Measurements from ENCODE around the gene NAV3. TPM values are rescaled to one million over a fixed set of nuclear protein-coding genes. Genes with fewer than 3 reads are reported as not detected.
"Not testable (repeated sequence)": the region's sequence is repeated elsewhere in the genome, so short reads cannot be mapped to it uniquely, and the experiment has no call there.

Gene NAV3
- total and polyA plus RNA-seq, 12 donors = 5.0 to 53.4 (median 25.9) TPM

DNA sequence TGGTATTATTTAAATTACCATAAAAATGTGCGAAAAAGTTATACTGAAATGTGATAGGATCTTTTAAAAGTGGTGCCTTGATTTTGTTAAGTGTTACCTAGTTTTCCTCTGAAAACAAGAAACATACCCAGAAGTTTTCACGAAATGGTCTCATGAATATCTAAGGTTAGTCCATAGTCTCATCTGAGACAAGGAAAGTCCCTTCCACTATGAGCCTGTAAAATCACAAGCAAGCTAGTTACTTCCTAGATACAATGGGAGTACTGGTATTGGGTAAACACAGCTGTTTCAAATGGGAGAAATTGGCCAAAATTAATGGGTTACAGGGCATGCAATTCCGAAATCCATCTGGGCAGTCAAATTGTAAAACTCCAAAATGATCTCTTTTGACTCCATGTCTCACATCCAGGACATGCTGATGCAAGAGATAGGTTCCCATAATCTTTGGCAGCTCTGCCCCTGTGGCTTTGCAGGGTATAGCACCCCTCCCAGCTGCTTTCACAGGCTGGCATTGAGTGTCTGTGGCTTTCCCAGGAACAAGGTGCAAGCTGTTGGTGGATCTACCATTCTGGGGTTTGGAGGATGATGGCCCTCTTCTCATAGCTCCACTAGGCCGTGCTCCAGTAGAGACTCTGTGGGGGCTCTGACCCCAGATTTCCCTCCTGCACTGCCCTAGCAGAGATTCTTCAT, 271.4 kb downstream of the NAV3 start:
- no peaks in the 10 kb centered on the region for H3K36me3 ChIP-seq (replicated peaks in 1 of 2)
- no peaks in the 10 kb centered on the region for H3K9me3 ChIP-seq (replicated peaks in 1 of 3)
- DNase-seq = peak in 1 of 7 donors; percentile 51
- intact Hi-C loops (cut with DNase I) = no loop called here
- H3K27ac ChIP-seq = no peak overlapping the region
- WGBS, 4 donors = 70 to 93% (median 86%) methylated on average over 3 to 4 of the region's 4 CpGs
- peaks cover 0 to 12% of the 10 kb centered on the region in 2 donors for H3K4me1 ChIP-seq (replicated peaks in 1 of 2)
- no peak overlapping the region for H3K4me3 ChIP-seq
- TF ChIP-seq, protein P1, sequence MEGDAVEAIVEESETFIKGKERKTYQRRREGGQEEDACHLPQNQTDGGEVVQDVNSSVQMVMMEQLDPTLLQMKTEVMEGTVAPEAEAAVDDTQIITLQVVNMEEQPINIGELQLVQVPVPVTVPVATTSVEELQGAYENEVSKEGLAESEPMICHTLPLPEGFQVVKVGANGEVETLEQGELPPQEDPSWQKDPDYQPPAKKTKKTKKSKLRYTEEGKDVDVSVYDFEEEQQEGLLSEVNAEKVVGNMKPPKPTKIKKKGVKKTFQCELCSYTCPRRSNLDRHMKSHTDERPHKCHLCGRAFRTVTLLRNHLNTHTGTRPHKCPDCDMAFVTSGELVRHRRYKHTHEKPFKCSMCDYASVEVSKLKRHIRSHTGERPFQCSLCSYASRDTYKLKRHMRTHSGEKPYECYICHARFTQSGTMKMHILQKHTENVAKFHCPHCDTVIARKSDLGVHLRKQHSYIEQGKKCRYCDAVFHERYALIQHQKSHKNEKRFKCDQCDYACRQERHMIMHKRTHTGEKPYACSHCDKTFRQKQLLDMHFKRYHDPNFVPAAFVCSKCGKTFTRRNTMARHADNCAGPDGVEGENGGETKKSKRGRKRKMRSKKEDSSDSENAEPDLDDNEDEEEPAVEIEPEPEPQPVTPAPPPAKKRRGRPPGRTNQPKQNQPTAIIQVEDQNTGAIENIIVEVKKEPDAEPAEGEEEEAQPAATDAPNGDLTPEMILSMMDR (IDR thresholded peaks at IDR 0.05) = peak in 1 of 6 experiments; percentile 15
- TF ChIP-seq POLR2A (IDR thresholded peaks at IDR 0.05) = no peak
- H3K27me3 ChIP-seq = no peaks in the 10 kb centered on the region

DNA sequence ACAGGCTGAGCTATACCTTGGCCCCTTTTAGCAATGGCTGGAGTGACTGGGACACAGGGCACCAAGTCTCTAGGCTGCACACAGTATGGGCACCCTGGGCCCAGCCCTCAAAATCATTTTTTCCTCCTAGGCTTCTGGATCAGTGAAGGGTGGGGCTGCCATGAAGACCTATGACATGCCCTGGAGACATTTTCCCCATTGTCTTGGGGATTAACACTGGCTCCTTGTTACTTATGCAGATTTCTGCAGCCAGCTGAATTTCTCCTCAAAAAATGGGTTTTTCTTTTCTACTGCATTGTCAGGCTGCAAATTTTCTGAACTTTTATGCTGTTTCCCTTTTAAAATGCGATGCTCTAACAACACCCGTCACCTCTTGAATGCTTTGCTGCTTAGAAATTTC, 272.1 kb downstream of the NAV3 start:
- intact Hi-C loops (cut with DNase I); H3K27me3 ChIP-seq; H3K4me1 ChIP-seq (replicated peaks in 1 of 2); H3K9me3 ChIP-seq (replicated peaks in 1 of 3); H3K27ac ChIP-seq; H3K4me3 ChIP-seq; DNase-seq; H3K36me3 ChIP-seq (replicated peaks in 1 of 2): not testable (repeated sequence)
- 91 to 94% (median 91%) methylated on average over 2 of the region's 2 CpGs for WGBS, 4 donors

DNA sequence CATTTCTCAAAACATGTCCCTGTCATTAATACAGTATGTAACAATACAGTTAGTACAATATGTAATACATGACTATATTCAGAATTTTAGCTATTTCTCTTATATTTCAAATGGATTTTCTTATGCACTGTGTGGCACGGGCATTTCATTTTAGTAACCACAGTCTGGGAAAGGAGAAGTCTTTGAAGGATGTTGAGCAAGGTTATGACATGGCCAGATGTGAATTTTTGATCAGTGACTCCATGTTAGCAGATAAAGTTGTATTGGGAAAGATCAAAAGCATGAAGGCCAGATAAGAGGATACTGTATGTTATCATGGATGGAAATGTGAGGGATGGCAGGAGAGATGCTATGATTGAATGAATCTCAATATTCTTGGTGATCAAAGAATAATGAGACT, 285.2 kb downstream of the NAV3 start:
- Histone ChIP-seq H3K36me3 (replicated peaks in 1 of 2) (no peaks in the 10 kb centered on the region), H3K4me1 (replicated peaks in 1 of 2) (no peaks in the 10 kb centered on the region), H3K27ac (no peak overlapping the region), H3K27me3 (no peaks in the 10 kb centered on the region), H3K4me3 (no peak overlapping the region), H3K9me3 (replicated peaks in 1 of 3) (no peaks in the 10 kb centered on the region)
- no peak for DNase-seq
- intact Hi-C loops (cut with DNase I) = no loop called here
- WGBS, 4 donors = 43 to 63% (median 53%) methylated on average over 1 of the region's 1 CpG
- TF ChIP-seq POLR2A (IDR thresholded peaks at IDR 0.05) = no peak
- TF ChIP-seq, protein P1 (IDR thresholded peaks at IDR 0.05) = no peak

DNA sequence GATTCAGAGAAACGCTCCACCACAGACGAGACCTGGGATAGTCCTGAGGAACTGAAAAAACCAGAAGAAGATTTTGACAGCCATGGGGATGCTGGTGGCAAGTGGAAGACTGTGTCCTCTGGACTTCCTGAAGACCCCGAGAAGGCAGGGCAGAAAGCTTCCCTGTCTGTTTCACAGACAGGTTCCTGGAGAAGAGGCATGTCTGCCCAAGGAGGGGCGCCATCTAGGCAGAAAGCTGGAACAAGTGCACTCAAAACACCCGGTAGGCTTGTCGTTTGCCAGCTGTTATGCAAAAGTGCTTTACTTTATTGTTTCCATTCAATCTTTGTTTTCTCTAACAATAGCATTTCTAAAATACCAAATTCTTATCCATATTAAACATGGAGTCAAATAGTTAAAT, 287.3 kb downstream of the NAV3 start:
- DNase-seq = peak in 1 of 7 donors; percentile 53
- WGBS, 4 donors = 77 to 88% (median 84%) methylated on average over 6 of the region's 6 CpGs
- TF ChIP-seq, protein P1 (IDR thresholded peaks at IDR 0.05) = no peak
- TF ChIP-seq POLR2A (IDR thresholded peaks at IDR 0.05) = no peak
- H3K36me3 ChIP-seq (replicated peaks in 1 of 2) = no peaks in the 10 kb centered on the region
- no peaks in the 10 kb centered on the region for H3K4me1 ChIP-seq (replicated peaks in 1 of 2)
- H3K27ac ChIP-seq = no peak overlapping the region
- no peaks in the 10 kb centered on the region for H3K9me3 ChIP-seq (replicated peaks in 1 of 3)
- no peak overlapping the region for H3K4me3 ChIP-seq
- no peaks in the 10 kb centered on the region for H3K27me3 ChIP-seq
- intact Hi-C loops (cut with DNase I) = no loop called here

DNA sequence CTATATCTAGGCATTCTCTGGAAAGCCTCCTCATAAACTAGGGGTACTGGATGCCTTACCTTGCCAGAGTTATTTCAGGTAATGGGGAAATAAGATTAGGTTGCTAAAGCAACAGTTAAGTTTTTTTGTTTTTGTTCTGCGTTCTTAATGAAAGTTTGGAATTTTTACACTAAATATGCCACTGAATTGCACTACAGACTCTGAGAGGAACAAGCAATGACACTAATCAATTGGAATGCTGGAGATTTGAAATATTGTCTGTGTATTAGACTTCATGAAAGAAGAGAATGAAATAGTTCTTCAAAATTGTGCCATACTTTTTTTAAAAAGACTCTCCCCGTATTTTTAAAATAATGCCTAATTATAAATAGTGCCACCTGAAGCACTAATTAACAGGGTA, 287.8 kb downstream of the NAV3 start:
- Histone ChIP-seq H3K9me3 (replicated peaks in 1 of 3) (no peaks in the 10 kb centered on the region), H3K36me3 (replicated peaks in 1 of 2) (no peaks in the 10 kb centered on the region), H3K4me1 (replicated peaks in 1 of 2) (no peaks in the 10 kb centered on the region), H3K27me3 (no peaks in the 10 kb centered on the region), H3K27ac (no peak overlapping the region), H3K4me3 (no peak overlapping the region)
- DNase-seq = no peak
- no peak for TF ChIP-seq POLR2A (IDR thresholded peaks at IDR 0.05)
- TF ChIP-seq, protein P1 (IDR thresholded peaks at IDR 0.05) = no peak
- intact Hi-C loops (cut with DNase I) = no loop called here
- 84 to 93% (median 92%) methylated on average over 2 of the region's 2 CpGs for WGBS, 4 donors
